Measurements from ENCODE around the gene CLDN2.

DNA sequence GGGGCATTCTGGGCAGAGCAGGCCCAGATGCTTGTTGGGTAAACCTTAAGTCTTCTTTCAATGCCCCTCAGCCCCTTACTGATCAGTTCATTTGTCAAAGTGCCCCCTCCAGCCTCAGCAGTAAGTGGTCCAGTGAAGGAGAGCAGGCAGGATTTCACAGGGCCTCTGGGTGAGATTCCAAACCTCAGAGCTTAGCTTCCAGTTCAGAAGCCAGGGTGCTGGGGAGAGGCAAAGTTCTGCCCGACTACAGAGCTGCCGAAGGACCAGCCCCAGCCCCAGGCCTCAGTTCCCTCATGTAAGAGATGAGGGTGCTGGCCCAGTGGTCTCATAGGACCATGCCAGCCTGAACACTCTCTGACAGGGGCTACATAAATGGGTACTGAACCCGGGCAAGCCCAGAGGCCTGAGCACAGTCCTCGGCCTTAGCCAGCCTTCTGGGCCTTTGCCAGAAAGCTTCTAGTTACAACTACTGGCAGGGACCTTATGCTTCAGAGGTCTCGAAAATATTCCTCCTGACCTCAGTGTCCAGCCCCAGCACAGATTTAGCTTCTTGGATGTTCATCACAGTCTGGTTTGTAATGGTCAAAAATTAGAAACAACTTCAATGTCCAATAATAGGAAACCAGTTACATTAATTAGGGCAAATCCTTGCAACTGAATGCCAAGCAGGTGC lies 16.2 kb upstream of the CLDN2 start:
- no peak for TF ChIP-seq ZNF830 (tag by site-specific recombination; IDR thresholded peaks at IDR 0.05; ENCODE audit: low read depth)
- no peak for TF ChIP-seq TRIM28 (IDR thresholded peaks at IDR 0.05; ENCODE audit: borderline replicate concordance, low read length)
- TF ChIP-seq TCF7L2 (IDR thresholded peaks at IDR 0.05; ENCODE audit: borderline replicate concordance, low read depth, low read length), result no peak
- no peak for TF ChIP-seq ZNF174 (tag by site-specific recombination; IDR thresholded peaks at IDR 0.05)
- TF ChIP-seq CTCF (tag by site-specific recombination; IDR thresholded peaks at IDR 0.05), result no peak
